Activated B cell treated with CpG ODN at 0.5 μM for 24 hours (primary cell): ENCODE measurements around the gene SLC38A7. TPM values are rescaled to one million over a fixed set of nuclear protein-coding genes. Genes with fewer than 3 reads are reported as not detected.

Source experiments
- ATAC-seq: fragments of 200-7000 bp; cut with Tn5 transposase; one replicate; pipeline ENCODE4 v1.10.0; 2021; ENCODE audit warnings: low read depth, mild to moderate bottlenecking, moderate library complexity
- CTCF ChIA-PET: fragments of 350-600 bp; sonication (Branson Sonifier 250); formaldehyde crosslinking; loops from one replicate; lab custom pipeline; 2021; ENCODE audit warnings: antibody characterized with exemption; lab: Charles Lee
- POLR2A ChIA-PET: fragments of 350-600 bp; sonication (Branson Sonifier 250); formaldehyde crosslinking; loops from one replicate; lab custom pipeline; 2021; ENCODE audit warnings: antibody characterized with exemption; lab: Charles Lee
- DNase-seq: peaks from one replicate; pipeline ENCODE4 v3.0.0; 2022
- H3K27ac Mint-ChIP-seq: one replicate; pipeline ENCODE4 v1.8.0; 2020; ENCODE audit warnings: mixed read lengths
- H3K27me3 Mint-ChIP-seq: one replicate; pipeline ENCODE4 v1.8.0; 2021; ENCODE audit warnings: mixed read lengths
- H3K36me3 Mint-ChIP-seq: one replicate; pipeline ENCODE4 v1.8.0; 2021; ENCODE audit warnings: low read depth, mixed read lengths
- H3K4me1 Mint-ChIP-seq: one replicate; pipeline ENCODE4 v1.8.0; 2021; ENCODE audit warnings: mixed read lengths
- H3K4me3 Mint-ChIP-seq: one replicate; pipeline ENCODE4 v1.8.0; 2020; ENCODE audit warnings: mild to moderate bottlenecking, mixed read lengths
- H3K9me3 Mint-ChIP-seq: one replicate; pipeline ENCODE4 v1.8.0; 2020; ENCODE audit warnings: mixed read lengths
- intact Hi-C: fragments of 100-400 bp; cut with micrococcal nuclease; formaldehyde crosslinking; loops from one replicate; pipeline ENCODE4 v1.15.1; 2024
- total RNA-seq: library from RNA; stranded (reverse); gene quantifications from 2 replicates; pipeline ENCODE4 v1.2.3, GENCODE V29; 2022
- TF ChIP-seq, protein P1 (sequence below): fragments of 200-600 bp; IDR thresholded peaks from one replicate; pipeline ENCODE4 v1.8.0; 2022; ENCODE audit warnings: antibody characterized with exemption, mild to moderate bottlenecking

Gene SLC38A7
- total RNA-seq, 1 donor from 2014 or later: 18.8 TPM

DNA sequence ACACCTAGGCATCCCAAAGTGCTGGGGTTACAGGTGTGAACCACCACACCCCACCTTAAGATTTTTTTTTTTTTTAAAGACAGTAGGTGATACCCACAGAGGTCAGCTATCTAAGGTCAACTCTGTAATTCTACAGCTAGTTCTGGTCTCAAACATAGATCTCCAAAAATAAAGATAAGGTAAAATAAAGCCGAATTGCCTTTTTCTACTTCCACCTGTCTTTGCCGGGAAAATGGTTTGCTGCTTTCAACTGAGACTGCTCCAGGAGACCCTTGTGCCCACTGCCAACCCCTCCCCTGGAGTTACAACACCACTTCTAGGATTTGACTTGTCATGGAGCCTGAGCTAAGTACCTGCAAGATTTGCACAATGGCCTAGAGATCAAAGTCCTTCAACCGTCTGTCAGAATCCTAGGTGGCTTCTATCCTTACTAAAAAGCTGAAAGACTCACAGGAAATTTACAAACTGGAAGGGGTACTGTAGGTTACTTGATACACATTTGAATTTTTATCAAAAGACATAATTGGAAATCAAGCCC, 50.2 kb downstream of the SLC38A7 start:
- POLR2A ChIA-PET: no interaction called here
- Mint-ChIP-seq H3K4me3 (no peak overlapping the region), H3K27me3 (no peaks in the 10 kb centered on the region), H3K27ac (no peak overlapping the region), H3K36me3 (peaks cover 11% of the 10 kb centered on the region), H3K4me1 (peaks cover 12% of the 10 kb centered on the region), H3K9me3 (no peaks in the 10 kb centered on the region)
- DNase-seq (no peak), ATAC-seq (no peak)
- TF ChIP-seq, protein P1, sequence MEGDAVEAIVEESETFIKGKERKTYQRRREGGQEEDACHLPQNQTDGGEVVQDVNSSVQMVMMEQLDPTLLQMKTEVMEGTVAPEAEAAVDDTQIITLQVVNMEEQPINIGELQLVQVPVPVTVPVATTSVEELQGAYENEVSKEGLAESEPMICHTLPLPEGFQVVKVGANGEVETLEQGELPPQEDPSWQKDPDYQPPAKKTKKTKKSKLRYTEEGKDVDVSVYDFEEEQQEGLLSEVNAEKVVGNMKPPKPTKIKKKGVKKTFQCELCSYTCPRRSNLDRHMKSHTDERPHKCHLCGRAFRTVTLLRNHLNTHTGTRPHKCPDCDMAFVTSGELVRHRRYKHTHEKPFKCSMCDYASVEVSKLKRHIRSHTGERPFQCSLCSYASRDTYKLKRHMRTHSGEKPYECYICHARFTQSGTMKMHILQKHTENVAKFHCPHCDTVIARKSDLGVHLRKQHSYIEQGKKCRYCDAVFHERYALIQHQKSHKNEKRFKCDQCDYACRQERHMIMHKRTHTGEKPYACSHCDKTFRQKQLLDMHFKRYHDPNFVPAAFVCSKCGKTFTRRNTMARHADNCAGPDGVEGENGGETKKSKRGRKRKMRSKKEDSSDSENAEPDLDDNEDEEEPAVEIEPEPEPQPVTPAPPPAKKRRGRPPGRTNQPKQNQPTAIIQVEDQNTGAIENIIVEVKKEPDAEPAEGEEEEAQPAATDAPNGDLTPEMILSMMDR: no peak
- CTCF ChIA-PET: interaction anchor here (1.3 kb wide), 1 partner anchor 122 kb away, joined by 4 read pairs; no protein-coding TSS in a partner anchor
- intact Hi-C loops: loop anchor here (10.0 kb wide), 1 partner anchor 630 kb away; the partner anchor contains the start of genes USB1 and ZNF319

DNA sequence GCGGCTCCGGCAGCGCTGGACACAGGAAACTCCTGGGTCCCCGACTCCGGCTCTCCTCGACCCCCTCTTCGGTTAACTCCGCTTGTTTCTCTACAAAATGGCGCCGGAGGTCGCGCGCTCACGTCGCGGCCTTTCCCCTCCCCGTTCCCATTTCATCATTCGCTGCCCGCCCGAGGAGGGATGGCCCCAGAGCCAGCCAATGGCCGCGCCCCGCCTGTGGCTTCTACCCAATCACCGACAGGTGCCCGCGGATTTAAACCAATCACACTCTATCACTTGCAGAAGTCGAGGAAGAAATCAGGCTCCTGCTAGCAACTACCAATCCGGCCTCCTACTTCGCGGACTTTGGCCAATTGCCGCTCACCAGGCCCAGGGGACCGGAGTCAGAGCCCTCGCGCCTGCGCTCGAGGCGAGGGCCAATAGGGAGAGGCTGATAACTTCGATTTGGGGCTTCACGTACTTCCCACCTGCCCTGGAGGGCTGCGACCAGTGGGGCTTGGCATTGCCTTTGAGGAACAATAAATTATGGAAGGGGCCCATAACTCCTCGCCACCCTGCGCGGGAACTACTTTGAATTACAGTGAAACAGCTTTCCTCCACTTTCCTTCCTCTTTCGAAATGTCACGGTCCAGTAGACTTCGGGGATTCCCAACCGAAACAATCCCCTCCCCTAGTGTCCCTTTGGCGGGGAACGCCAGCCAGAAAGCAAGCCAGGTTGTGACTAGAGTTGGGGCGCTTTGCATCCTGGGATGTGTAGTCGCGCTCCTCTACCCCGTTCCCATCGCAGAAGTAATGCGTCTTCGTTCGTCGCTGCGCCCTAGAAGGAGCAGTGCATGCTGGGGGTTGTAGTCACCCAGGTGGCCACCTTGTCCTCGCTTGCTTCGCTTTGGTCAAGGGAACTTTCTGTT, 54.6 kb downstream of the SLC38A7 start, which contains the start of gene CNOT1:
Gene CNOT1 (minus strand): TSS at position 94 of the 908 bp plus-strand sequence. CDS start 30,489 bp downstream, outside the sequence.
- DNase-seq: peak; percentile 90
- H3K27me3 Mint-ChIP-seq: no peaks in the 10 kb centered on the region
- ChIA-PET CTCF (interaction anchor here (0.7 kb wide), 1 partner anchor 118 kb away, joined by 4 read pairs; no protein-coding TSS in a partner anchor), POLR2A (interaction anchor here (1.0 to 2.7 kb wide), 7 partner anchors 10 to 895 kb away, joined by 3 to 19 read pairs (median 6); partner anchors contain the start of genes CFAP20, GINS3, KATNB1 and SLC38A7)
- no peaks in the 10 kb centered on the region for H3K9me3 Mint-ChIP-seq
- intact Hi-C loops: loop anchor here (1.0 to 10.0 kb wide), 8 partner anchors 38 to 625 kb away; partner anchors contain the start of genes CFAP20, GINS3, GOT2 and SETD6
- peak; percentile 79 for ATAC-seq
- peak within 1 kb of the TSS; percentile 99 for H3K4me3 Mint-ChIP-seq
- H3K4me1 Mint-ChIP-seq: peaks cover 35% of the 10 kb centered on the region
- H3K27ac Mint-ChIP-seq: peak within 1 kb of the TSS; percentile 100
- TF ChIP-seq, protein P1: no peak
- peaks cover 26% of the 10 kb centered on the region for H3K36me3 Mint-ChIP-seq

DNA sequence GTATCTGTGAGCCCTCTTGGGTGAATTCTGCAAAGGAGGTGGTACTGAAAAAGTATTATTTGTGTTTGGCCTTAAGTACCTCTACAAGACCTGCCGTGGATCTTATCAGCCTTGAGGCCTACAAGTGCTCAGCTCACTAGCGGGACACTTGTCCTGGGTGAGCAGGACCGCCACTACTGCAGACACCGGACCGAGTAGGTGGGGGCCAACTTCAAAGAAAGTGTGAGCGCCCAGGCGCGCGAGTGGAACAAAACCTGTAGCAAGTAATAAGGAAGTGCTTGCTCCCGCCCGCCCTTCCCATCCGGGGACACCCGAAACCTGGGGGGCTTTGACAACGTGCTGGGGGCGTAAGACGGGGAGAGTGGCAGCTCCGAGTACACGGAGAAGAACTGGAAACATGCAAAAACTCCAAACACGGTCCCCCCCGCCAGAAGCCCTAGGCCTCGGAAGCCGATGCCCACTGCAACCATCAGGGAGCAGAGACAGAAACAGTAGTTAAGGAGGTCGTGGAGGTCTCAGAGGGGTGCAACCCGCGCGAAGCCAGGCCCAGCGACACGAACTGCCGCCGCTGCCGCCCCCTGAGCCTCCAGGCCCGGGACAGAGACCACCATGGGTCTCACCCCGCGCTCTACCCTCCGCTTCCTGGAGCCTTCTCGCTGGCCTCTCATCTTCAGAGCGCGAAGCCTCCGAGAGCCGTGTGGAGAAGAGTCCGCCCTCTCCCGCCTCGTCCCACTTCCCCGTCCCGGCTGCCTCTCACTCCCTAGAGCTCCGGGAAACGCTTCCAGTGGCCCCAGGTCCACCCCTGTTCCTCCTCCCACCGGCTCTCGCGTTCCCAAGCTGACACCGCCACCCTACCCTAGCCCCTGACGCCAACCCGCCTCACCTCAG, 55.5 kb downstream of the SLC38A7 start:
- CTCF ChIA-PET: interaction anchor here (0.7 kb wide), 1 partner anchor 117 kb away, joined by 4 read pairs; no protein-coding TSS in a partner anchor
- TF ChIP-seq, protein P1: no peak
- DNase-seq: peak; percentile 49
- peak; percentile 0 for ATAC-seq
- POLR2A ChIA-PET: interaction anchor here (0.7 to 2.7 kb wide), 10 partner anchors 9 to 1182 kb away, joined by 3 to 19 read pairs (median 5); partner anchors contain the start of genes CFAP20, COQ9, GINS3 and SLC38A7
- intact Hi-C loops: loop anchor here (1.0 to 5.0 kb wide), 2 partner anchors 37 to 386 kb away; no protein-coding TSS in a partner anchor
- no peaks in the 10 kb centered on the region for H3K27me3 Mint-ChIP-seq
- H3K36me3 Mint-ChIP-seq: peaks cover 35% of the 10 kb centered on the region
- peaks cover 36% of the 10 kb centered on the region for H3K4me1 Mint-ChIP-seq
- H3K9me3 Mint-ChIP-seq: no peaks in the 10 kb centered on the region
- H3K27ac Mint-ChIP-seq: peak overlapping the region; percentile 100
- H3K4me3 Mint-ChIP-seq: peak overlapping the region; percentile 99

DNA sequence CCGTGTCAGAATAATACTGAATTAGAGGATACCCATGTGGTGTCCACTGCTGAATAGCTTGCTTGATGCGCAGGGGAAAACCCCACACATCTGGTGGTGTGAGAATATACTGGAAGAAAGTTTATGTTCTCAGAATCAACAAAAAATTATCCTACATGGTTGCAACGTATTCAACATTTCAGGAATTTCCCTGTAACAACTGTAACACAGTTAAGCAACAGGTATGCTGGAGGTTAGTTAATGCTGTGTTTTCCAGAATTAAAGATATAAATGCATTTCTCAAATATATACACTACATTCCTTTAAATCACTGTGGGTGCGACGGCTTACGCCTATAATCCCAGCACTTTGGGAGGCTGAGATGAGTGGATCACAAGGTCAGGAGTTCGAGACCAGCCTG, 60.4 kb downstream of the SLC38A7 start:
- TF ChIP-seq, protein P1: no peak
- POLR2A ChIA-PET: no interaction called here
- Mint-ChIP-seq H3K27me3 (no peaks in the 10 kb centered on the region), H3K27ac (no peak overlapping the region), H3K4me3 (no peak overlapping the region), H3K36me3 (peaks cover 57% of the 10 kb centered on the region), H3K9me3 (no peaks in the 10 kb centered on the region), H3K4me1 (peaks cover 39% of the 10 kb centered on the region)
- ATAC-seq (no peak), DNase-seq (no peak)
- CTCF ChIA-PET: no interaction called here
- intact Hi-C loops: no loop called here
